ENCODE data around the gene RNPEPL1. TPM values are rescaled to one million over a fixed set of nuclear protein-coding genes. Genes with fewer than 3 reads are reported as not detected.

The RNPEPL1 gene
- total RNA-seq, 4 donors from 2014 or later: 85.0 to 175 (median 154) TPM

- DNase-seq: no peak
- peaks cover 0 to 41% (median 0%) of the 10 kb centered on the region in 3 donors for H3K36me3 ChIP-seq
- no peak overlapping the region for H3K27ac ChIP-seq
- no peak for TF ChIP-seq POLR2A (IDR thresholded peaks at IDR 0.05)
- TF ChIP-seq, protein P1, sequence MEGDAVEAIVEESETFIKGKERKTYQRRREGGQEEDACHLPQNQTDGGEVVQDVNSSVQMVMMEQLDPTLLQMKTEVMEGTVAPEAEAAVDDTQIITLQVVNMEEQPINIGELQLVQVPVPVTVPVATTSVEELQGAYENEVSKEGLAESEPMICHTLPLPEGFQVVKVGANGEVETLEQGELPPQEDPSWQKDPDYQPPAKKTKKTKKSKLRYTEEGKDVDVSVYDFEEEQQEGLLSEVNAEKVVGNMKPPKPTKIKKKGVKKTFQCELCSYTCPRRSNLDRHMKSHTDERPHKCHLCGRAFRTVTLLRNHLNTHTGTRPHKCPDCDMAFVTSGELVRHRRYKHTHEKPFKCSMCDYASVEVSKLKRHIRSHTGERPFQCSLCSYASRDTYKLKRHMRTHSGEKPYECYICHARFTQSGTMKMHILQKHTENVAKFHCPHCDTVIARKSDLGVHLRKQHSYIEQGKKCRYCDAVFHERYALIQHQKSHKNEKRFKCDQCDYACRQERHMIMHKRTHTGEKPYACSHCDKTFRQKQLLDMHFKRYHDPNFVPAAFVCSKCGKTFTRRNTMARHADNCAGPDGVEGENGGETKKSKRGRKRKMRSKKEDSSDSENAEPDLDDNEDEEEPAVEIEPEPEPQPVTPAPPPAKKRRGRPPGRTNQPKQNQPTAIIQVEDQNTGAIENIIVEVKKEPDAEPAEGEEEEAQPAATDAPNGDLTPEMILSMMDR (IDR thresholded peaks at IDR 0.05): no peak
- no peaks in the 10 kb centered on the region for H3K27me3 ChIP-seq
- H3K9me3 ChIP-seq: peaks cover 0 to 16% (median 3%) of the 10 kb centered on the region in 4 donors
- no peaks in the 10 kb centered on the region for H3K4me1 ChIP-seq
- no peak overlapping the region for H3K4me3 ChIP-seq
Measured at GRCh38 chr2:240526521-240526920, 41.8 kb upstream of the RNPEPL1 start.

- no peak overlapping the region for H3K4me3 ChIP-seq
- TF ChIP-seq, protein P1 (IDR thresholded peaks at IDR 0.05): no peak
- no peak for TF ChIP-seq POLR2A (IDR thresholded peaks at IDR 0.05)
- DNase-seq: no peak
- no peak overlapping the region for H3K27ac ChIP-seq
- peaks cover 0 to 41% (median 0%) of the 10 kb centered on the region in 3 donors for H3K36me3 ChIP-seq
- H3K27me3 ChIP-seq: no peaks in the 10 kb centered on the region
- no peaks in the 10 kb centered on the region for H3K4me1 ChIP-seq
- H3K9me3 ChIP-seq: peaks cover 0 to 24% (median 3%) of the 10 kb centered on the region in 4 donors
Measured at GRCh38 chr2:240527153-240527750, 41.0 kb upstream of the RNPEPL1 start.

GRCh38 chr2:240528406-240529040 is 39.8 kb upstream of the RNPEPL1 start:
- H3K36me3 ChIP-seq: peaks cover 0 to 35% (median 0%) of the 10 kb centered on the region in 3 donors
- no peaks in the 10 kb centered on the region for H3K27me3 ChIP-seq
- H3K9me3 ChIP-seq: peaks cover 0 to 28% (median 3%) of the 10 kb centered on the region in 4 donors
- no peak overlapping the region for H3K4me3 ChIP-seq
- DNase-seq: peak in 1 of 3 donors; percentile 6
- TF ChIP-seq, protein P1 (IDR thresholded peaks at IDR 0.05): no peak
- TF ChIP-seq POLR2A (IDR thresholded peaks at IDR 0.05): no peak
- no peak overlapping the region for H3K27ac ChIP-seq
- no peaks in the 10 kb centered on the region for H3K4me1 ChIP-seq

- Histone ChIP-seq H3K4me3 (no peak overlapping the region), H3K9me3 (peaks cover 0 to 28% (median 3%) of the 10 kb centered on the region in 4 donors), H3K27ac (no peak overlapping the region), H3K36me3 (peaks cover 0 to 36% (median 0%) of the 10 kb centered on the region in 3 donors), H3K4me1 (no peaks in the 10 kb centered on the region), H3K27me3 (no peaks in the 10 kb centered on the region)
- no peak for TF ChIP-seq POLR2A (IDR thresholded peaks at IDR 0.05)
- TF ChIP-seq, protein P1 (IDR thresholded peaks at IDR 0.05): no peak
- peak in 1 of 3 donors; percentile 7 for DNase-seq
Measured at GRCh38 chr2:240529344-240529999, 38.8 kb upstream of the RNPEPL1 start.

GRCh38 chr2:240530181-240530580 is 38.1 kb upstream of the RNPEPL1 start:
- DNase-seq: peak in 1 of 3 donors; percentile 2
- no peaks in the 10 kb centered on the region for H3K27me3 ChIP-seq
- H3K4me3 ChIP-seq: no peak overlapping the region
- H3K9me3 ChIP-seq: peaks cover 0 to 23% (median 3%) of the 10 kb centered on the region in 4 donors
- TF ChIP-seq, protein P1 (IDR thresholded peaks at IDR 0.05): no peak
- no peak for TF ChIP-seq POLR2A (IDR thresholded peaks at IDR 0.05)
- H3K36me3 ChIP-seq: peaks cover 0 to 32% (median 0%) of the 10 kb centered on the region in 3 donors
- H3K27ac ChIP-seq: no peak overlapping the region
- no peaks in the 10 kb centered on the region for H3K4me1 ChIP-seq

All from Peyer's patch (tissue), 4 donors.